Loucy (cell line): ENCODE data around the gene HOXB3.

Experiments used
- H2AFZ ChIP-seq: fragments of 200-600 bp; sonication (generic); 2 replicates; pipeline ENCODE4 v1.6.0; 2016; ENCODE audit warnings: antibody characterized with exemption, mild to moderate bottlenecking, low read length, moderate library complexity
- H3F3A ChIP-seq: fragments of 200-600 bp; 2 replicates; pipeline ENCODE4 v1.6.0; 2016; ENCODE audit warnings: antibody characterized with exemption, low read depth, mild to moderate bottlenecking
- H3K27me3 ChIP-seq: fragments of 200-600 bp; sonication (generic); 2 replicates; pipeline ENCODE4 v1.6.1; 2014; ENCODE audit warnings: low read length, mild to moderate bottlenecking; ENCODE audit not compliant: insufficient read depth, poor library complexity, severe bottlenecking
- H3K36me3 ChIP-seq: fragments of 200-600 bp; sonication (generic); 2 replicates; pipeline ENCODE4 v1.6.1; 2016; ENCODE audit warnings: low read length; ENCODE audit not compliant: insufficient read depth
- H3K4me1 ChIP-seq: fragments of 200-600 bp; sonication (generic); 2 replicates; pipeline ENCODE4 v1.5.1; 2014; ENCODE audit warnings: low read length, mild to moderate bottlenecking; ENCODE audit not compliant: insufficient read depth, poor library complexity, severe bottlenecking
- H3K4me2 ChIP-seq: fragments of 200-600 bp; sonication (generic); 2 replicates; pipeline ENCODE4 v1.6.0; 2014; ENCODE audit warnings: antibody characterized with exemption, low read length, low read depth, mild to moderate bottlenecking; ENCODE audit not compliant: poor library complexity, severe bottlenecking
- H3K4me3 ChIP-seq: fragments of 200-600 bp; sonication (generic); 2 replicates; pipeline ENCODE4 v1.5.1; 2014; ENCODE audit warnings: low read length, mild to moderate bottlenecking, mixed read lengths; ENCODE audit not compliant: poor library complexity, severe bottlenecking
- H3K79me2 ChIP-seq: fragments of 200-600 bp; sonication (generic); 2 replicates; pipeline ENCODE4 v1.6.1; 2014; ENCODE audit warnings: low read length; ENCODE audit not compliant: insufficient read depth
- H3K9ac ChIP-seq: fragments of 200-600 bp; sonication (generic); 2 replicates; pipeline ENCODE4 v1.6.0; 2014; ENCODE audit warnings: mild to moderate bottlenecking, low read depth, low read length, moderate library complexity; ENCODE audit not compliant: poor library complexity, severe bottlenecking
- H3K9me2 ChIP-seq: fragments of 200-600 bp; sonication (generic); replicated peaks from 2 replicates; pipeline ENCODE4 v1.6.1; 2016; ENCODE audit warnings: low read depth, low read length, mixed read lengths
- H3K9me3 ChIP-seq: fragments of 200-600 bp; sonication (generic); 2 replicates; pipeline ENCODE4 v1.6.1; 2014; ENCODE audit warnings: mild to moderate bottlenecking, antibody characterized with exemption, low read length, low read depth; ENCODE audit not compliant: insufficient read depth
- H4K20me1 ChIP-seq: fragments of 200-600 bp; sonication (generic); 2 replicates; pipeline ENCODE4 v1.6.0; 2014; ENCODE audit warnings: antibody characterized with exemption, low read length, mild to moderate bottlenecking; ENCODE audit not compliant: insufficient read depth, poor library complexity, severe bottlenecking
- CTCF ChIP-seq: fragments of 200-600 bp; sonication (generic); conservative IDR thresholded peaks from 2 replicates; pipeline ENCODE4 v1.5.1; 2014; ENCODE audit warnings: mild to moderate bottlenecking, antibody characterized with exemption, low read length
- EZH2phosphoT487 ChIP-seq: fragments of 200-600 bp; IDR thresholded peaks from 2 replicates; pipeline ENCODE4 v1.6.1; 2018; ENCODE audit warnings: antibody characterized with exemption, mild to moderate bottlenecking, moderate library complexity, borderline replicate concordance

HOXB3 gene

GRCh38 chr17:48579471-48579759 is 10.6 kb downstream of the HOXB3 start:
- peaks cover 81% of the 10 kb centered on the region for H4K20me1 ChIP-seq
- H3K4me2 ChIP-seq, result peak overlapping the region; percentile 98
- H3K27me3 ChIP-seq, result peaks cover 31% of the 10 kb centered on the region
- H3K36me3 ChIP-seq, result peaks cover 60% of the 10 kb centered on the region
- TF ChIP-seq EZH2phosphoT487 (no peak), CTCF (no peak)
- H3K9me3 ChIP-seq, result no peaks in the 10 kb centered on the region
- peaks cover 9% of the 10 kb centered on the region; the same call in 1 of the 2 replicates for H3F3A ChIP-seq
- no peaks in the 10 kb centered on the region for H3K9me2 ChIP-seq
- peaks cover 98% of the 10 kb centered on the region for H3K79me2 ChIP-seq
- peaks cover 62% of the 10 kb centered on the region for H3K4me1 ChIP-seq
- H3K9ac ChIP-seq, result peak overlapping the region; percentile 100
- H3K4me3 ChIP-seq, result peak overlapping the region; percentile 89
- H2AFZ ChIP-seq, result no peak overlapping the region

GRCh38 chr17:48578616-48579470 is 11.2 kb downstream of the HOXB3 start:
- peak overlapping the region; percentile 98 for H3K4me2 ChIP-seq
- H3K4me3 ChIP-seq, result peak overlapping the region; percentile 89
- no peak overlapping the region for H2AFZ ChIP-seq
- H3K9ac ChIP-seq, result peak overlapping the region; percentile 100
- peaks cover 62% of the 10 kb centered on the region for H3K4me1 ChIP-seq
- H3K27me3 ChIP-seq, result peaks cover 31% of the 10 kb centered on the region
- no peaks in the 10 kb centered on the region for H3K9me2 ChIP-seq
- TF ChIP-seq CTCF (no peak), EZH2phosphoT487 (no peak)
- H3K36me3 ChIP-seq, result peaks cover 58% of the 10 kb centered on the region
- peaks cover 81% of the 10 kb centered on the region for H4K20me1 ChIP-seq
- H3K79me2 ChIP-seq, result peaks cover 98% of the 10 kb centered on the region
- peaks cover 10% of the 10 kb centered on the region for H3F3A ChIP-seq
- no peaks in the 10 kb centered on the region for H3K9me3 ChIP-seq

GRCh38 chr17:48577946-48578615 is 12.0 kb downstream of the HOXB3 start, which contains the start of gene HOXB4:
Gene HOXB4, minus strand, starts transcription at chr17:48578350. Its CDS starts 31 bp downstream, at chr17:48578319.
- Histone ChIP-seq H3K36me3 (peaks cover 57% of the 10 kb centered on the region), H3K27me3 (peaks cover 28% of the 10 kb centered on the region), H2AFZ (no peak within 1 kb of the TSS), H3K9ac (peak within 1 kb of the TSS; percentile 100), H4K20me1 (peaks cover 79% of the 10 kb centered on the region), H3F3A (peaks cover 12% of the 10 kb centered on the region), H3K4me1 (peaks cover 62% of the 10 kb centered on the region), H3K4me2 (peak within 1 kb of the TSS; percentile 98), H3K79me2 (peaks cover 98% of the 10 kb centered on the region), H3K4me3 (peak within 1 kb of the TSS; percentile 89), H3K9me2 (no peaks in the 10 kb centered on the region), H3K9me3 (no peaks in the 10 kb centered on the region)
- no peak for TF ChIP-seq CTCF
